Measurements from ENCODE around the gene GSDME.

DNA sequence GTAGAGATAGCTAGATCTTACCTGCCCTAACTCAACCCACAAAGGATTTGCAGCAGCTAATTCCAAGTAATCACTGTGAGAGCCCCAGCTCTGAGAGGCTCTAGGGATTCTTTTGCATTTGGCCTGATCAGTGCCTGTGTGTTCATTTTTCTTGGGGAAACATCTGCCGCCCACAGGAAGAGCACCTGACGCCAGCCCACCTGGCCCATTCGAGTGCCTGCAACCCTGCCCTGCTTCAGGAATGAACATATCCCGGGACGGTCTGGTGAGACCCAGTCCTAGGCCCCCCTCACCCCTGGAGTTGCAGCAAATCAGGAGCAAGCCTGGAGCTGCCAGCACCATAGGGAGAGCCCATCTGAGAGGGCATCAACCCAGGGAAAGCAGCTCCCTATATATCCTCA lies 38.8 kb downstream of the GSDME start:
- TF ChIP-seq, protein P1, sequence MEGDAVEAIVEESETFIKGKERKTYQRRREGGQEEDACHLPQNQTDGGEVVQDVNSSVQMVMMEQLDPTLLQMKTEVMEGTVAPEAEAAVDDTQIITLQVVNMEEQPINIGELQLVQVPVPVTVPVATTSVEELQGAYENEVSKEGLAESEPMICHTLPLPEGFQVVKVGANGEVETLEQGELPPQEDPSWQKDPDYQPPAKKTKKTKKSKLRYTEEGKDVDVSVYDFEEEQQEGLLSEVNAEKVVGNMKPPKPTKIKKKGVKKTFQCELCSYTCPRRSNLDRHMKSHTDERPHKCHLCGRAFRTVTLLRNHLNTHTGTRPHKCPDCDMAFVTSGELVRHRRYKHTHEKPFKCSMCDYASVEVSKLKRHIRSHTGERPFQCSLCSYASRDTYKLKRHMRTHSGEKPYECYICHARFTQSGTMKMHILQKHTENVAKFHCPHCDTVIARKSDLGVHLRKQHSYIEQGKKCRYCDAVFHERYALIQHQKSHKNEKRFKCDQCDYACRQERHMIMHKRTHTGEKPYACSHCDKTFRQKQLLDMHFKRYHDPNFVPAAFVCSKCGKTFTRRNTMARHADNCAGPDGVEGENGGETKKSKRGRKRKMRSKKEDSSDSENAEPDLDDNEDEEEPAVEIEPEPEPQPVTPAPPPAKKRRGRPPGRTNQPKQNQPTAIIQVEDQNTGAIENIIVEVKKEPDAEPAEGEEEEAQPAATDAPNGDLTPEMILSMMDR (IDR thresholded peaks at IDR 0.05): no peak
- TF ChIP-seq CEBPB (IDR thresholded peaks at IDR 0.05) (no peak), HMGXB4 (CRISPR knock-in tag; IDR thresholded peaks at IDR 0.05; ENCODE audit: borderline replicate concordance) (no peak), SREBF2 (IDR thresholded peaks at IDR 0.05) (no peak), ESRRA (IDR thresholded peaks at IDR 0.05; ENCODE audit: borderline replicate concordance, low read length) (no peak), BHLHE40 (IDR thresholded peaks at IDR 0.05; ENCODE audit: low read depth, low read length) (no peak), HOXA7 (CRISPR knock-in tag; IDR thresholded peaks at IDR 0.05) (no peak), POLR2A (IDR thresholded peaks at IDR 0.05; ENCODE audit: low read length) (no peak)
- TF ChIP-seq, protein P2, sequence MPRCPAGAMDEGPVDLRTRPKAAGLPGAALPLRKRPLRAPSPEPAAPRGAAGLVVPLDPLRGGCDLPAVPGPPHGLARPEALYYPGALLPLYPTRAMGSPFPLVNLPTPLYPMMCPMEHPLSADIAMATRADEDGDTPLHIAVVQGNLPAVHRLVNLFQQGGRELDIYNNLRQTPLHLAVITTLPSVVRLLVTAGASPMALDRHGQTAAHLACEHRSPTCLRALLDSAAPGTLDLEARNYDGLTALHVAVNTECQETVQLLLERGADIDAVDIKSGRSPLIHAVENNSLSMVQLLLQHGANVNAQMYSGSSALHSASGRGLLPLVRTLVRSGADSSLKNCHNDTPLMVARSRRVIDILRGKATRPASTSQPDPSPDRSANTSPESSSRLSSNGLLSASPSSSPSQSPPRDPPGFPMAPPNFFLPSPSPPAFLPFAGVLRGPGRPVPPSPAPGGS (IDR thresholded peaks at IDR 0.05): no peak
- TF ChIP-seq, protein P3, sequence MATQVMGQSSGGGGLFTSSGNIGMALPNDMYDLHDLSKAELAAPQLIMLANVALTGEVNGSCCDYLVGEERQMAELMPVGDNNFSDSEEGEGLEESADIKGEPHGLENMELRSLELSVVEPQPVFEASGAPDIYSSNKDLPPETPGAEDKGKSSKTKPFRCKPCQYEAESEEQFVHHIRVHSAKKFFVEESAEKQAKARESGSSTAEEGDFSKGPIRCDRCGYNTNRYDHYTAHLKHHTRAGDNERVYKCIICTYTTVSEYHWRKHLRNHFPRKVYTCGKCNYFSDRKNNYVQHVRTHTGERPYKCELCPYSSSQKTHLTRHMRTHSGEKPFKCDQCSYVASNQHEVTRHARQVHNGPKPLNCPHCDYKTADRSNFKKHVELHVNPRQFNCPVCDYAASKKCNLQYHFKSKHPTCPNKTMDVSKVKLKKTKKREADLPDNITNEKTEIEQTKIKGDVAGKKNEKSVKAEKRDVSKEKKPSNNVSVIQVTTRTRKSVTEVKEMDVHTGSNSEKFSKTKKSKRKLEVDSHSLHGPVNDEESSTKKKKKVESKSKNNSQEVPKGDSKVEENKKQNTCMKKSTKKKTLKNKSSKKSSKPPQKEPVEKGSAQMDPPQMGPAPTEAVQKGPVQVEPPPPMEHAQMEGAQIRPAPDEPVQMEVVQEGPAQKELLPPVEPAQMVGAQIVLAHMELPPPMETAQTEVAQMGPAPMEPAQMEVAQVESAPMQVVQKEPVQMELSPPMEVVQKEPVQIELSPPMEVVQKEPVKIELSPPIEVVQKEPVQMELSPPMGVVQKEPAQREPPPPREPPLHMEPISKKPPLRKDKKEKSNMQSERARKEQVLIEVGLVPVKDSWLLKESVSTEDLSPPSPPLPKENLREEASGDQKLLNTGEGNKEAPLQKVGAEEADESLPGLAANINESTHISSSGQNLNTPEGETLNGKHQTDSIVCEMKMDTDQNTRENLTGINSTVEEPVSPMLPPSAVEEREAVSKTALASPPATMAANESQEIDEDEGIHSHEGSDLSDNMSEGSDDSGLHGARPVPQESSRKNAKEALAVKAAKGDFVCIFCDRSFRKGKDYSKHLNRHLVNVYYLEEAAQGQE (IDR thresholded peaks at IDR 0.05): no peak
- TF ChIP-seq, protein P4, sequence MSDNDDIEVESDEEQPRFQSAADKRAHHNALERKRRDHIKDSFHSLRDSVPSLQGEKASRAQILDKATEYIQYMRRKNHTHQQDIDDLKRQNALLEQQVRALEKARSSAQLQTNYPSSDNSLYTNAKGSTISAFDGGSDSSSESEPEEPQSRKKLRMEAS (IDR thresholded peaks at IDR 0.05): no peak
- TF ChIP-seq, protein P5, sequence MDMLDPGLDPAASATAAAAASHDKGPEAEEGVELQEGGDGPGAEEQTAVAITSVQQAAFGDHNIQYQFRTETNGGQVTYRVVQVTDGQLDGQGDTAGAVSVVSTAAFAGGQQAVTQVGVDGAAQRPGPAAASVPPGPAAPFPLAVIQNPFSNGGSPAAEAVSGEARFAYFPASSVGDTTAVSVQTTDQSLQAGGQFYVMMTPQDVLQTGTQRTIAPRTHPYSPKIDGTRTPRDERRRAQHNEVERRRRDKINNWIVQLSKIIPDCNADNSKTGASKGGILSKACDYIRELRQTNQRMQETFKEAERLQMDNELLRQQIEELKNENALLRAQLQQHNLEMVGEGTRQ (IDR thresholded peaks at IDR 0.05): no peak
